GM23248 (cell line): ENCODE measurements around the gene ZFYVE19. TPM values are rescaled to one million over a fixed set of nuclear protein-coding genes. Genes with fewer than 3 reads are reported as not detected.

ENCODE experiments used
- DNase-seq: peaks from one replicate; pipeline ENCODE4 v3.0.0-alpha.2; 2015
- H2AFZ ChIP-seq: fragments of 200-600 bp; sonication (generic); 2 replicates; pipeline ENCODE4 v1.6.1; 2016; ENCODE audit warnings: antibody characterized with exemption
- H3F3A ChIP-seq: fragments of 200-600 bp; sonication (generic); 2 replicates; pipeline ENCODE4 v1.6.1; 2016; ENCODE audit warnings: mild to moderate bottlenecking, antibody characterized with exemption, mixed run types; ENCODE audit not compliant: insufficient read depth
- H3K27ac ChIP-seq: fragments of 200-600 bp; sonication (generic); 2 replicates; pipeline ENCODE4 v1.5.1; 2016; ENCODE audit warnings: mild to moderate bottlenecking
- H3K27me3 ChIP-seq: fragments of 200-600 bp; sonication (generic); replicated peaks from 2 replicates; pipeline ENCODE4 v1.6.1; 2016; ENCODE audit warnings: mild to moderate bottlenecking; ENCODE audit not compliant: insufficient read depth
- H3K36me3 ChIP-seq: fragments of 200-600 bp; sonication (generic); 2 replicates; pipeline ENCODE4 v1.6.1; 2016; ENCODE audit warnings: low read depth, mild to moderate bottlenecking
- H3K4me1 ChIP-seq: fragments of 200-600 bp; sonication (generic); 2 replicates; pipeline ENCODE4 v1.6.1; 2016; ENCODE audit warnings: mild to moderate bottlenecking; ENCODE audit not compliant: insufficient read depth
- H3K4me2 ChIP-seq: fragments of 200-600 bp; sonication (generic); one replicate; pipeline ENCODE4 v1.6.1; 2016; ENCODE audit warnings: mild to moderate bottlenecking; ENCODE audit not compliant: unreplicated experiment
- H3K4me3 ChIP-seq: fragments of 200-600 bp; sonication (generic); 2 replicates; pipeline ENCODE4 v1.5.1; 2016; ENCODE audit warnings: mild to moderate bottlenecking
- H3K79me2 ChIP-seq: fragments of 200-600 bp; sonication (generic); 2 replicates; pipeline ENCODE4 v1.6.1; 2016; ENCODE audit warnings: mild to moderate bottlenecking; ENCODE audit not compliant: insufficient read depth
- H3K9ac ChIP-seq: fragments of 200-600 bp; sonication (generic); 2 replicates; pipeline ENCODE4 v1.6.1; 2016; ENCODE audit warnings: mild to moderate bottlenecking
- H3K9me2 ChIP-seq: fragments of 200-600 bp; sonication (generic); 2 replicates; pipeline ENCODE4 v1.6.1; 2016; ENCODE audit warnings: mixed run types, mild to moderate bottlenecking, moderate library complexity; ENCODE audit not compliant: insufficient read depth
- H3K9me3 ChIP-seq: fragments of 200-600 bp; sonication (generic); one replicate; pipeline ENCODE4 v1.6.1; 2017; ENCODE audit warnings: low read depth
- H4K20me1 ChIP-seq: fragments of 200-600 bp; sonication (generic); 2 replicates; pipeline ENCODE4 v1.6.0; 2016; ENCODE audit not compliant: insufficient read depth
- EZH2 ChIP-seq: fragments of 200-600 bp; sonication (generic); IDR thresholded peaks from 2 replicates; pipeline ENCODE4 v1.6.1; 2018; ENCODE audit warnings: antibody characterized with exemption, mild to moderate bottlenecking; ENCODE audit not compliant: insufficient read depth, poor library complexity, severe bottlenecking
- EZH2phosphoT487 ChIP-seq: fragments of 200-600 bp; sonication (generic); IDR thresholded peaks from 2 replicates; pipeline ENCODE4 v1.6.1; 2018; ENCODE audit warnings: antibody characterized with exemption, moderate library complexity, mild to moderate bottlenecking, low read depth; ENCODE audit not compliant: insufficient read depth
- WGBS, 2 experiments: methylation state at CpG; one replicate each; pipeline ENCODE4 v1.1.6; 2015 to 2017; ENCODE audit warnings: low lambda C conversion rate in 2 of 2, low coverage in 1 of 2; ENCODE audit errors: missing lambda C conversion rate in 2 of 2; 5-methylcytosine and 5-hydroxymethylcytosine counted together
- in situ Hi-C: fragments of 300-500 bp; cut with MboI; formaldehyde crosslinking; loops from 2 replicates; pipeline ENCODE4 v1.15.0; 2020
- polyA plus RNA-seq: library from polyadenylated mRNA; unstranded; fragments of >200 nt; fragmentation: Nextera tagmentation; extraction: Ambion mirVana; gene quantifications from 2 replicates; pipeline ENCODE4 v1.2.1, GENCODE V29; 2016
- total RNA-seq: library from RNA; depleted of rRNA; stranded (reverse); fragments of >200 nt; shearing (Covaris generic); gene quantifications from 2 replicates; pipeline ENCODE4 v1.2.3, GENCODE V29; 2014

Gene ZFYVE19
- total and polyA plus RNA-seq, 2 experiments from 2014 or later = 15.0 to 33.5 TPM

GRCh38 chr15:40807888-40808461 is 1.1 kb downstream of the ZFYVE19 start:
- peak overlapping the region; percentile 55 for H3K9ac ChIP-seq

GRCh38 chr15:40808861-40809450 is 2.1 kb downstream of the ZFYVE19 start:
- H3K9me2 ChIP-seq = no peaks in the 10 kb centered on the region
- H3K79me2 ChIP-seq = peaks cover 36% of the 10 kb centered on the region
- no peaks in the 10 kb centered on the region for H3K36me3 ChIP-seq
- H3F3A ChIP-seq = no peaks in the 10 kb centered on the region
- DNase-seq = no peak
- no peak overlapping the region for H3K9ac ChIP-seq
- no peaks in the 10 kb centered on the region for H4K20me1 ChIP-seq
- H2AFZ ChIP-seq = no peak overlapping the region
- H3K9me3 ChIP-seq = no peaks in the 10 kb centered on the region
- WGBS, 2 experiments = 74 to 77% methylated on average over 8 of the region's 8 CpGs
- in situ Hi-C loops = no loop called here
- H3K4me2 ChIP-seq = no peak overlapping the region
- H3K4me1 ChIP-seq = peaks cover 5% of the 10 kb centered on the region
- no peak for TF ChIP-seq EZH2phosphoT487
- no peak for TF ChIP-seq EZH2
- H3K27me3 ChIP-seq = no peaks in the 10 kb centered on the region
- H3K27ac ChIP-seq = no peak overlapping the region
- H3K4me3 ChIP-seq = no peak overlapping the region

More at GRCh38 chr15:40807888-40808461, 1.1 kb downstream of the ZFYVE19 start:
- H4K20me1 ChIP-seq = no peaks in the 10 kb centered on the region
- H3K36me3 ChIP-seq = no peaks in the 10 kb centered on the region
- no peak for DNase-seq
- H3K9me2 ChIP-seq = no peaks in the 10 kb centered on the region
- peak overlapping the region; percentile 100 for H2AFZ ChIP-seq
- TF ChIP-seq EZH2 (no peak), EZH2phosphoT487 (no peak)
- H3K4me3 ChIP-seq = peak overlapping the region; percentile 97
- peak overlapping the region; percentile 85 for H3K4me2 ChIP-seq
- peaks cover 5% of the 10 kb centered on the region for H3K4me1 ChIP-seq
- peaks cover 46% of the 10 kb centered on the region for H3K79me2 ChIP-seq
- H3F3A ChIP-seq = no peaks in the 10 kb centered on the region
- no peak overlapping the region for H3K27ac ChIP-seq
- WGBS, 2 experiments = 63 to 64% methylated on average over 19 of the region's 19 CpGs
- no peaks in the 10 kb centered on the region for H3K27me3 ChIP-seq
- H3K9me3 ChIP-seq = no peaks in the 10 kb centered on the region
- in situ Hi-C loops = no loop called here

GRCh38 chr15:40812721-40813425 is 6.0 kb downstream of the ZFYVE19 start:
- 89 to 94% methylated on average over 10 to 12 of the region's 12 CpGs for WGBS, 2 experiments
- no peak overlapping the region for H3K9ac ChIP-seq

GRCh38 chr15:40815042-40815698 is 8.3 kb downstream of the ZFYVE19 start:
- H3K9me2 ChIP-seq = no peaks in the 10 kb centered on the region
- no peak overlapping the region for H2AFZ ChIP-seq
- H3K27ac ChIP-seq = no peak overlapping the region
- no peak for TF ChIP-seq EZH2phosphoT487
- no peak for TF ChIP-seq EZH2
- no peaks in the 10 kb centered on the region for H3K27me3 ChIP-seq
- DNase-seq = no peak
- H3K36me3 ChIP-seq = no peaks in the 10 kb centered on the region
- H3K9ac ChIP-seq = no peak overlapping the region
- no peak overlapping the region for H3K4me2 ChIP-seq
- H3F3A ChIP-seq = no peaks in the 10 kb centered on the region
- 92 to 99% methylated on average over 4 of the region's 4 CpGs for WGBS, 2 experiments
- H3K79me2 ChIP-seq = no peaks in the 10 kb centered on the region
- in situ Hi-C loops = no loop called here
- H3K9me3 ChIP-seq = no peaks in the 10 kb centered on the region
- H4K20me1 ChIP-seq = no peaks in the 10 kb centered on the region
- H3K4me1 ChIP-seq = no peaks in the 10 kb centered on the region
- H3K4me3 ChIP-seq = no peak overlapping the region

More at GRCh38 chr15:40812721-40813425, 6.0 kb downstream of the ZFYVE19 start:
- Histone ChIP-seq H3K27ac (no peak overlapping the region), H3K27me3 (no peaks in the 10 kb centered on the region), H3K4me2 (no peak overlapping the region), H3K36me3 (no peaks in the 10 kb centered on the region), H3K4me3 (no peak overlapping the region), H3F3A (no peaks in the 10 kb centered on the region), H3K9me3 (no peaks in the 10 kb centered on the region), H2AFZ (no peak overlapping the region), H3K79me2 (peaks cover 3% of the 10 kb centered on the region; the same call in 1 of the 2 replicates), H4K20me1 (no peaks in the 10 kb centered on the region), H3K4me1 (no peaks in the 10 kb centered on the region), H3K9me2 (no peaks in the 10 kb centered on the region)
- in situ Hi-C loops = no loop called here
- DNase-seq = no peak
- TF ChIP-seq EZH2phosphoT487 (no peak), EZH2 (no peak)
